HL-60 (cell line): ENCODE measurements around the gene AHSG.

ENCODE experiments used
- CTCF ChIP-seq: IDR thresholded peaks from one replicate; pipeline ENCODE4 v1.5.1; 2011; ENCODE audit warnings: low read length, control low read depth, inconsistent platforms; ENCODE audit not compliant: insufficient read depth
- REST ChIP-seq: IDR thresholded peaks from 2 replicates; pipeline ENCODE4 v1.6.1; 2012; ENCODE audit warnings: low read depth; ENCODE audit not compliant: insufficient replicate concordance

GRCh38 chr3:186605078-186605477 is 7.8 kb upstream of the AHSG start:
- TF ChIP-seq CTCF: no peak
- no peak for TF ChIP-seq REST
